HepG2 (cell line): ENCODE data around the gene GATM. TPM values are rescaled to one million over a fixed set of nuclear protein-coding genes. Genes with fewer than 3 reads are reported as not detected.
A peak's percentile ranks its signal among the peaks of the same experiment; 100 is the strongest.

ENCODE experiments used
- ATAC-seq: fragments of 200-7000 bp; cut with Tn5 transposase; 3 replicates; pipeline ENCODE4 v1.9.1; 2020; ENCODE audit warnings: mild to moderate bottlenecking, moderate library complexity
- BruUV-seq: library from RNA; stranded (reverse); fragments of 400-500 nt; replicated peaks from 2 replicates; lab custom pipeline; 2021; lab: Mats Ljungman, UMichigan
- CTCF ChIA-PET: fragments of 300-600 bp; formaldehyde crosslinking; extraction: SDS; loops from one replicate; lab custom pipeline; 2021; ENCODE audit warnings: low total read pairs, inconsistent platforms, low intra/inter-chr PET ratio; lab: Yijun Ruan, JAX
- POLR2A ChIA-PET: fragments of 350-600 bp; sonication (Branson Sonifier 250); formaldehyde crosslinking; loops from one replicate; lab custom pipeline; 2020; ENCODE audit warnings: antibody characterized with exemption, inconsistent platforms; lab: Yijun Ruan, JAX
- DNase-seq: peaks from one replicate; pipeline ENCODE4 v3.0.0-alpha.2; 2015; ENCODE audit warnings: low spot score
- FAIRE-seq: peaks from 3 replicates; lab custom pipeline; 2011; peaks lifted over from hg19 to GRCh38; lab: Jason Lieb, UNC
- H2AFZ ChIP-seq: one replicate; pipeline ENCODE4 v1.6.1; 2011; ENCODE audit warnings: low read length, inconsistent platforms
- H3K27ac ChIP-seq: fragments of 300-600 bp; 3 replicates; pipeline ENCODE4 v1.8.0; 2011; ENCODE audit warnings: mixed run types, mild to moderate bottlenecking, mixed read lengths, low read length, inconsistent platforms; ENCODE audit not compliant: insufficient read depth; ENCODE audit errors: extremely low read length
- H3K27me3 ChIP-seq, 2 experiments: fragments of 200-600 bp in 1 of 2; 2 replicates in 1 of 2; 3 replicates in 1 of 2; pipeline versions ENCODE4 v1.6.0 to v1.8.0; 2011; ENCODE audit warnings: low read length in 2 of 2, mild to moderate bottlenecking in 2 of 2, moderate library complexity in 2 of 2, inconsistent platforms in 1 of 2; ENCODE audit not compliant: insufficient read depth in 2 of 2, control insufficient read depth in 1 of 2
- H3K36me3 ChIP-seq, 2 experiments: fragments of 200-600 bp in 1 of 2; replicated peaks in 1 of 2; 2 replicates in 1 of 2; 3 replicates in 1 of 2; pipeline versions ENCODE4 v1.5.1 to v1.8.0; 2011; ENCODE audit warnings: low read length in 2 of 2, inconsistent platforms in 1 of 2; ENCODE audit not compliant: insufficient read depth in 2 of 2, control insufficient read depth in 1 of 2
- H3K4me1 ChIP-seq: 2 replicates; pipeline ENCODE4 v1.5.1; 2012; ENCODE audit warnings: low read length, inconsistent platforms; ENCODE audit not compliant: insufficient read depth
- H3K4me2 ChIP-seq: 2 replicates; pipeline ENCODE4 v1.6.0; 2011; ENCODE audit warnings: low read depth, low read length, inconsistent platforms
- H3K4me3 ChIP-seq, 3 experiments: fragments of 200-600 bp in 1 of 3; sonication (generic), shearing (Covaris generic) in 1 of 3; replicated peaks in 1 of 3; 2 replicates each; pipeline ENCODE4 v1.5.1; 2011 to 2016; ENCODE audit warnings: low read length in 3 of 3, inconsistent platforms in 2 of 3, low read depth in 2 of 3, mild to moderate bottlenecking in 2 of 3, control low read depth in 1 of 3, mixed read lengths in 1 of 3; ENCODE audit not compliant: insufficient read depth in 1 of 3
- H3K79me2 ChIP-seq: one replicate; pipeline ENCODE4 v1.6.1; 2011; ENCODE audit warnings: low read length, inconsistent platforms; ENCODE audit not compliant: insufficient read depth
- H3K9ac ChIP-seq: 2 replicates; pipeline ENCODE4 v1.6.0; 2011; ENCODE audit warnings: mild to moderate bottlenecking, low read depth, low read length, inconsistent platforms; ENCODE audit not compliant: insufficient read depth
- H3K9me3 ChIP-seq: 2 replicates; pipeline ENCODE4 v1.5.1; 2012; ENCODE audit warnings: mild to moderate bottlenecking, low read length
- H4K20me1 ChIP-seq: 2 replicates; pipeline ENCODE4 v1.6.0; 2011; ENCODE audit warnings: inconsistent platforms, mild to moderate bottlenecking, low read length, moderate library complexity; ENCODE audit not compliant: insufficient read depth
- ASH2L ChIP-seq: fragments of 300-600, 200-600 bp; sonication (generic); IDR thresholded peaks from 2 replicates; pipeline ENCODE4 v1.7.0; 2017; ENCODE audit warnings: low read depth, mild to moderate bottlenecking, moderate library complexity, mixed read lengths, low read length; ENCODE audit not compliant: insufficient read length
- CHD4 ChIP-seq: fragments of 200-600 bp; sonication (generic); IDR thresholded peaks from 2 replicates; pipeline ENCODE4 v1.7.0; 2017; ENCODE audit warnings: mild to moderate bottlenecking, low read length, borderline replicate concordance
- EHMT2 ChIP-seq: fragments of 200-600 bp; sonication (generic); IDR thresholded peaks from 2 replicates; pipeline ENCODE4 v1.7.0; 2017; ENCODE audit warnings: antibody characterized with exemption, low read depth, low read length, borderline replicate concordance
- GATA4 ChIP-seq: sonication (generic); IDR thresholded peaks from 2 replicates; pipeline ENCODE4 v1.6.1; 2016; ENCODE audit warnings: antibody characterized with exemption, low read depth, borderline replicate concordance
- HIVEP1 ChIP-seq: sonication (generic); formaldehyde crosslinking; IDR thresholded peaks from 2 replicates; pipeline ENCODE4 v1.4.0; 2020; ENCODE audit warnings: mild to moderate bottlenecking, missing genetic modification reagents
- MAF1 ChIP-seq: sonication (generic); formaldehyde crosslinking; IDR thresholded peaks from 2 replicates; pipeline ENCODE4 v1.5.0; 2020; ENCODE audit warnings: missing genetic modification reagents, borderline replicate concordance
- NONO ChIP-seq, 2 experiments: fragments of 450-650 bp in 1 of 2; sonication (generic) in 1 of 2; formaldehyde crosslinking in 1 of 2; IDR thresholded peaks in 1 of 2; conservative IDR thresholded peaks in 1 of 2; 2 replicates each; pipeline versions ENCODE4 v1.6.1 to v1.8.0; 2017 to 2022; ENCODE audit warnings: mild to moderate bottlenecking in 1 of 2, missing genetic modification reagents in 1 of 2, moderate library complexity in 1 of 2
- PHF8 ChIP-seq: sonication (generic); formaldehyde crosslinking; IDR thresholded peaks from 2 replicates; pipeline ENCODE4 v1.5.0; 2020; ENCODE audit warnings: missing genetic modification reagents
- RAD51 ChIP-seq: fragments of 450-650 bp; IDR thresholded peaks from 2 replicates; pipeline ENCODE4 v1.6.1; 2016; ENCODE audit warnings: borderline replicate concordance
- SRSF1 ChIP-seq: fragments of 200-400 bp; formaldehyde crosslinking; optimal IDR thresholded peaks from 2 replicates; pipeline ENCODE3; 2017; ENCODE audit warnings: mild to moderate bottlenecking, low read depth, low read length, moderate library complexity
- SRSF9 ChIP-seq: fragments of 200-400 bp; formaldehyde crosslinking; IDR thresholded peaks from 2 replicates; pipeline ENCODE4 v1.6.1; 2018; ENCODE audit warnings: borderline replicate concordance, mild to moderate bottlenecking, low read depth, low read length; ENCODE audit not compliant: insufficient read depth, poor library complexity, severe bottlenecking
- TMF1 ChIP-seq: sonication (generic); formaldehyde crosslinking; IDR thresholded peaks from 2 replicates; pipeline ENCODE4 v1.8.1; 2022; ENCODE audit warnings: low read depth, missing genetic modification reagents
- ZNF83 ChIP-seq: sonication (generic); formaldehyde crosslinking; IDR thresholded peaks from 2 replicates; pipeline ENCODE4 v1.4.0; 2020; ENCODE audit warnings: missing genetic modification reagents, mild to moderate bottlenecking, borderline replicate concordance
- WGBS: methylation state at CpG from one replicate; pipeline ENCODE4 v1.1.6; 2017; ENCODE audit warnings: low lambda C conversion rate; 5-methylcytosine and 5-hydroxymethylcytosine counted together
- in situ Hi-C: cut with HindIII; loops from 2 replicates; pipeline ENCODE4 v1.10.0; 2017; ENCODE audit warnings: low pct_unique_long_range_greater_than_20kb; ENCODE audit not compliant: extremely low pct_ligation_motif_present
- intact Hi-C: fragments of 100-400 bp; cut with micrococcal nuclease; formaldehyde crosslinking; loops from one replicate; pipeline ENCODE4 v1.10.0; 2022; ENCODE audit not compliant: unreplicated experiment
- polyA plus RNA-seq, 8 experiments: library from polyadenylated mRNA; depleted of rRNA in 3 of 8; stranded (reverse) in 7 of 8; unstranded in 1 of 8; fragments of >200 nt; fragmentation: Illumina TruSeq in 4 of 8; extraction: Trizol in 4 of 8; gene quantifications; 2 replicates each; pipeline versions ENCODE4 v1.2.1 to v1.2.3, GENCODE V29; 2011 to 2016; ENCODE audit warnings: low read depth in 4 of 8, missing spikeins in 1 of 8, mixed read lengths in 1 of 8; ENCODE audit not compliant: insufficient read depth in 1 of 8
- total RNA-seq, 5 experiments: library from RNA; depleted of rRNA; stranded (reverse); fragments of >200 nt; fragmentation: Illumina TruSeq; extraction: Trizol; gene quantifications; 2 replicates each; pipeline ENCODE4 v1.2.3, GENCODE V29; 2016; ENCODE audit warnings: low read depth in 1 of 5
- TF ChIP-seq, protein P1 (sequence below): sonication (generic); formaldehyde crosslinking; IDR thresholded peaks from 2 replicates; pipeline ENCODE4 v1.4.0; 2020; ENCODE audit warnings: low read depth, mild to moderate bottlenecking, missing genetic modification reagents
- TF ChIP-seq, protein P2 (sequence below): sonication (generic); formaldehyde crosslinking; IDR thresholded peaks from 2 replicates; pipeline ENCODE4 v1.4.0; 2020; ENCODE audit warnings: mild to moderate bottlenecking, missing genetic modification reagents
- TF ChIP-seq, protein P3 (sequence below): sonication (generic); formaldehyde crosslinking; IDR thresholded peaks from 2 replicates; pipeline ENCODE4 v1.4.0; 2020; ENCODE audit warnings: missing genetic modification reagents
- TF ChIP-seq, protein P4 (sequence below): sonication (generic); formaldehyde crosslinking; IDR thresholded peaks from 2 replicates; pipeline ENCODE4 v1.4.0; 2020; ENCODE audit warnings: missing genetic modification reagents

The GATM gene
- total and polyA plus RNA-seq, 2 of the 13 experiments (the other 11 are each of a cell fraction or from before 2014, with no cell fraction given) = 2.1 to 16.8 TPM

DNA sequence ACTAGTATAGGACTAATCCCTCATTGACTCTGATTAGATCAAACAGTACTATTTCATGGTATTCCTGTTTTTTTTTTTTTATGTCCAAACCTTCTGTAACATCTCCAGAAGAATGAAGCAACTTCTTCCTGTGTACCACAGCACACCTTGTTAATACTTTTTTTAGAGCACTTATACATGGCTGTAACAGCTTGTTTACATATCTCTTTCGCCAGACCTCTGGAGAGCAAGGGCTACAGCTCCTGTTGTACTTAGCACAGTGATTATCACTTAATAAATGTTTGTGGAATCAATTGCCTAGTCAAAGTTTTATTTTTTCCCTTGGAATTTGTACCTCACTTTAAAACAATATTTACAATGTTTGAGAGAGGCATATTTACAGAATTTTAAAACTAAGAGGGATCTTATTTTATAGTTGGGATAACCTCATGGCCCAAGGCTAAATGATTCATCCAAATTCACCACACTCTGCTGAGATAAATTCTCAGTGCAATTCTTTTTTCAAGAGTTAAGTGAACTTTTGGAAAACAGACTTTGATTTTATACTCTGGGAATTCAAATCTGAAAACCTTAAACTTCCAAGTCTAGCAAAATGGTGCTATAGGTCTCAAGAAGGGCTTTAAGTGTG, 9.2 kb upstream of the GATM start:
- intact Hi-C loops = loop anchor here (2.0 kb wide), 2 partner anchors 41 to 53 kb away; no protein-coding TSS in a partner anchor
- 0% methylated on average over 1 of the region's 1 CpG for WGBS
- H3K36me3 ChIP-seq = no peaks in the 10 kb centered on the region
- in situ Hi-C loops = no loop called here
- POLR2A ChIA-PET = interaction anchor here (2.2 kb wide), 1 partner anchor 15 kb away, joined by 9 read pairs; a partner anchor contains a TSS
- FAIRE-seq (peak; percentile 42), DNase-seq (peak; percentile 88), ATAC-seq (peak; percentile 96)
- CTCF ChIA-PET = no interaction called here
- no peak overlapping the region; a peak in 1 of 6 replicates for H3K4me3 ChIP-seq
- H3K9ac ChIP-seq = no peak overlapping the region
- no TSS peak for BruUV-seq
- no peaks in the 10 kb centered on the region for H3K9me3 ChIP-seq
- peaks cover 87% of the 10 kb centered on the region for H3K4me1 ChIP-seq
- H4K20me1 ChIP-seq = no peaks in the 10 kb centered on the region
- H3K27me3 ChIP-seq = no peaks in the 10 kb centered on the region; a peak in 1 of 5 replicates
- H3K4me2 ChIP-seq = peak overlapping the region; percentile 54
- peak overlapping the region; percentile 69 for H3K27ac ChIP-seq
- no peak overlapping the region for H2AFZ ChIP-seq
- H3K79me2 ChIP-seq = peaks cover 10% of the 10 kb centered on the region
- TF ChIP-seq, protein P1, sequence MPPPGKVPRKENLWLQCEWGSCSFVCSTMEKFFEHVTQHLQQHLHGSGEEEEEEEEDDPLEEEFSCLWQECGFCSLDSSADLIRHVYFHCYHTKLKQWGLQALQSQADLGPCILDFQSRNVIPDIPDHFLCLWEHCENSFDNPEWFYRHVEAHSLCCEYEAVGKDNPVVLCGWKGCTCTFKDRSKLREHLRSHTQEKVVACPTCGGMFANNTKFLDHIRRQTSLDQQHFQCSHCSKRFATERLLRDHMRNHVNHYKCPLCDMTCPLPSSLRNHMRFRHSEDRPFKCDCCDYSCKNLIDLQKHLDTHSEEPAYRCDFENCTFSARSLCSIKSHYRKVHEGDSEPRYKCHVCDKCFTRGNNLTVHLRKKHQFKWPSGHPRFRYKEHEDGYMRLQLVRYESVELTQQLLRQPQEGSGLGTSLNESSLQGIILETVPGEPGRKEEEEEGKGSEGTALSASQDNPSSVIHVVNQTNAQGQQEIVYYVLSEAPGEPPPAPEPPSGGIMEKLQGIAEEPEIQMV (CRISPR knock-in tag) = no peak
- TF ChIP-seq, protein P2, sequence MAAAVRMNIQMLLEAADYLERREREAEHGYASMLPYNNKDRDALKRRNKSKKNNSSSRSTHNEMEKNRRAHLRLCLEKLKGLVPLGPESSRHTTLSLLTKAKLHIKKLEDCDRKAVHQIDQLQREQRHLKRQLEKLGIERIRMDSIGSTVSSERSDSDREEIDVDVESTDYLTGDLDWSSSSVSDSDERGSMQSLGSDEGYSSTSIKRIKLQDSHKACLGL (CRISPR knock-in tag) = no peak
- TF ChIP-seq, protein P3, sequence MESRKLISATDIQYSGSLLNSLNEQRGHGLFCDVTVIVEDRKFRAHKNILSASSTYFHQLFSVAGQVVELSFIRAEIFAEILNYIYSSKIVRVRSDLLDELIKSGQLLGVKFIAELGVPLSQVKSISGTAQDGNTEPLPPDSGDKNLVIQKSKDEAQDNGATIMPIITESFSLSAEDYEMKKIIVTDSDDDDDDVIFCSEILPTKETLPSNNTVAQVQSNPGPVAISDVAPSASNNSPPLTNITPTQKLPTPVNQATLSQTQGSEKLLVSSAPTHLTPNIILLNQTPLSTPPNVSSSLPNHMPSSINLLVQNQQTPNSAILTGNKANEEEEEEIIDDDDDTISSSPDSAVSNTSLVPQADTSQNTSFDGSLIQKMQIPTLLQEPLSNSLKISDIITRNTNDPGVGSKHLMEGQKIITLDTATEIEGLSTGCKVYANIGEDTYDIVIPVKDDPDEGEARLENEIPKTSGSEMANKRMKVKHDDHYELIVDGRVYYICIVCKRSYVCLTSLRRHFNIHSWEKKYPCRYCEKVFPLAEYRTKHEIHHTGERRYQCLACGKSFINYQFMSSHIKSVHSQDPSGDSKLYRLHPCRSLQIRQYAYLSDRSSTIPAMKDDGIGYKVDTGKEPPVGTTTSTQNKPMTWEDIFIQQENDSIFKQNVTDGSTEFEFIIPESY (CRISPR knock-in tag) = no peak
- TF ChIP-seq MAF1 = no peak
- TF ChIP-seq RAD51 = no peak
- TF ChIP-seq ASH2L = no peak
- TF ChIP-seq EHMT2 = no peak
- no peak; the same call in 1 of the 2 replicates for TF ChIP-seq CHD4
- TF ChIP-seq GATA4 = peak; percentile 56; the same call in 1 of the 2 replicates
- TF ChIP-seq NONO (IDR thresholded peaks at IDR 0.05) = no peak
- TF ChIP-seq NONO (CRISPR knock-in tag; conservative IDR thresholded peaks at IDR 0.05) = peak; percentile 63; the same call in 1 of the 2 replicates
- TF ChIP-seq TMF1 (CRISPR knock-in tag) = no peak
- TF ChIP-seq PHF8 (CRISPR knock-in tag) = no peak
- no peak for TF ChIP-seq SRSF1
- TF ChIP-seq ZNF83 = no peak
- TF ChIP-seq, protein P4, sequence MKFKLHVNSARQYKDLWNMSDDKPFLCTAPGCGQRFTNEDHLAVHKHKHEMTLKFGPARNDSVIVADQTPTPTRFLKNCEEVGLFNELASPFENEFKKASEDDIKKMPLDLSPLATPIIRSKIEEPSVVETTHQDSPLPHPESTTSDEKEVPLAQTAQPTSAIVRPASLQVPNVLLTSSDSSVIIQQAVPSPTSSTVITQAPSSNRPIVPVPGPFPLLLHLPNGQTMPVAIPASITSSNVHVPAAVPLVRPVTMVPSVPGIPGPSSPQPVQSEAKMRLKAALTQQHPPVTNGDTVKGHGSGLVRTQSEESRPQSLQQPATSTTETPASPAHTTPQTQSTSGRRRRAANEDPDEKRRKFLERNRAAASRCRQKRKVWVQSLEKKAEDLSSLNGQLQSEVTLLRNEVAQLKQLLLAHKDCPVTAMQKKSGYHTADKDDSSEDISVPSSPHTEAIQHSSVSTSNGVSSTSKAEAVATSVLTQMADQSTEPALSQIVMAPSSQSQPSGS (CRISPR knock-in tag) = peak; percentile 77; the same call in 1 of the 2 replicates
- no peak for TF ChIP-seq SRSF9
- TF ChIP-seq HIVEP1 (CRISPR knock-in tag) = no peak
